A673 (cell line): ENCODE data around the gene TNPO2. TPM values are rescaled to one million over a fixed set of nuclear protein-coding genes. Genes with fewer than 3 reads are reported as not detected.

ENCODE experiments used
- BruUV-seq: library from RNA; stranded (reverse); fragments of 400-500 nt; replicated peaks from 2 replicates; lab custom pipeline; 2021; lab: Mats Ljungman, UMichigan
- CTCF ChIA-PET: fragments of 300-600 bp; sonication (Branson Sonifier 250); formaldehyde crosslinking; loops from one replicate; lab custom pipeline; 2022; ENCODE audit warnings: antibody characterized with exemption; lab: Charles Lee
- POLR2A ChIA-PET: fragments of 300-600 bp; sonication (Branson Sonifier 250); formaldehyde crosslinking; loops from one replicate; lab custom pipeline; 2022; ENCODE audit warnings: antibody characterized with exemption; ENCODE audit not compliant: low non-redundant PET; lab: Charles Lee
- DNase-seq: peaks from one replicate; pipeline ENCODE4 v3.0.0-alpha.2; 2015; ENCODE audit warnings: low spot score
- H3K27ac ChIP-seq: fragments of 200-600 bp; sonication (generic); 2 replicates; pipeline ENCODE4 v1.5.1; 2016; ENCODE audit warnings: mixed run types, low read depth, mild to moderate bottlenecking, mixed read lengths, antibody characterized with exemption, low read length; ENCODE audit not compliant: poor library complexity, severe bottlenecking
- H3K27me3 ChIP-seq: fragments of 200-600 bp; sonication (generic); replicated peaks from 2 replicates; pipeline ENCODE4 v1.6.1; 2017; ENCODE audit warnings: mixed run types, low read depth, mild to moderate bottlenecking, mixed read lengths, antibody characterized with exemption, low read length; ENCODE audit not compliant: insufficient read depth, poor library complexity
- H3K36me3 ChIP-seq: fragments of 200-600 bp; sonication (generic); 2 replicates; pipeline ENCODE4 v1.6.1; 2016; ENCODE audit warnings: mixed run types, mild to moderate bottlenecking, mixed read lengths, antibody characterized with exemption, low read length; ENCODE audit not compliant: insufficient read depth, poor library complexity, severe bottlenecking
- H3K4me1 ChIP-seq: fragments of 200-600 bp; sonication (generic); 2 replicates; pipeline ENCODE4 v1.6.1; 2017; ENCODE audit warnings: mixed run types, mild to moderate bottlenecking, mixed read lengths, antibody characterized with exemption, low read length; ENCODE audit not compliant: insufficient read depth, poor library complexity, severe bottlenecking
- H3K4me3 ChIP-seq: fragments of 200-600 bp; sonication (generic); 2 replicates; pipeline ENCODE4 v1.5.1; 2016; ENCODE audit warnings: low read depth, mixed run types, mild to moderate bottlenecking, mixed read lengths, low read length; ENCODE audit not compliant: poor library complexity, severe bottlenecking
- H3K9me3 ChIP-seq: fragments of 200-600 bp; sonication (generic); 2 replicates; pipeline ENCODE4 v1.6.1; 2016; ENCODE audit warnings: mixed run types, low read depth, mild to moderate bottlenecking, mixed read lengths, antibody characterized with exemption, low read length; ENCODE audit not compliant: poor library complexity, severe bottlenecking
- CTCF ChIP-seq: fragments of 300-800, 200-600 bp; sonication (generic); conservative IDR thresholded peaks from 2 replicates; pipeline ENCODE4 v1.5.1; 2017; ENCODE audit warnings: low read depth, mild to moderate bottlenecking, antibody characterized with exemption, low read length, moderate library complexity, mixed read lengths
- EZH2 ChIP-seq: fragments of 200-600 bp; sonication (generic); IDR thresholded peaks from 2 replicates; pipeline ENCODE4 v1.6.1; 2017; ENCODE audit warnings: borderline replicate concordance, low read depth, mild to moderate bottlenecking, mixed read lengths, antibody characterized with exemption, low read length; ENCODE audit not compliant: poor library complexity, severe bottlenecking
- intact Hi-C: fragments of 100-400 bp; cut with micrococcal nuclease; formaldehyde crosslinking; loops from one replicate; pipeline ENCODE4 v1.10.0; 2022; ENCODE audit not compliant: unreplicated experiment
- total RNA-seq: library from RNA; stranded (reverse); gene quantifications from 2 replicates; pipeline ENCODE4 v1.2.3, GENCODE V29; 2021

TNPO2 gene
- total RNA-seq, 1 experiment from 2014 or later, result 150 TPM

GRCh38 chr19:12759686-12760085, 36.0 kb upstream of the TNPO2 start:
- Histone ChIP-seq H3K27me3 (no peaks in the 10 kb centered on the region), H3K27ac (no peak overlapping the region), H3K9me3 (no peaks in the 10 kb centered on the region), H3K4me3 (no peak overlapping the region), H3K36me3 (no peaks in the 10 kb centered on the region), H3K4me1 (no peaks in the 10 kb centered on the region)
- no TSS peak for BruUV-seq
- TF ChIP-seq EZH2, result no peak
- DNase-seq, result no peak
- POLR2A ChIA-PET, result interaction anchor here (0.6 to 0.8 kb wide), 2 partner anchors 32 to 38 kb away, joined by 3 to 24 read pairs; partner anchors contain the start of gene JUNB
- intact Hi-C loops, result no loop called here
- CTCF ChIA-PET, result interaction anchor here (0.9 to 1.2 kb wide), 2 partner anchors 22 to 39 kb away, joined by 4 to 6 read pairs; partner anchors contain the start of gene GET3

DNA sequence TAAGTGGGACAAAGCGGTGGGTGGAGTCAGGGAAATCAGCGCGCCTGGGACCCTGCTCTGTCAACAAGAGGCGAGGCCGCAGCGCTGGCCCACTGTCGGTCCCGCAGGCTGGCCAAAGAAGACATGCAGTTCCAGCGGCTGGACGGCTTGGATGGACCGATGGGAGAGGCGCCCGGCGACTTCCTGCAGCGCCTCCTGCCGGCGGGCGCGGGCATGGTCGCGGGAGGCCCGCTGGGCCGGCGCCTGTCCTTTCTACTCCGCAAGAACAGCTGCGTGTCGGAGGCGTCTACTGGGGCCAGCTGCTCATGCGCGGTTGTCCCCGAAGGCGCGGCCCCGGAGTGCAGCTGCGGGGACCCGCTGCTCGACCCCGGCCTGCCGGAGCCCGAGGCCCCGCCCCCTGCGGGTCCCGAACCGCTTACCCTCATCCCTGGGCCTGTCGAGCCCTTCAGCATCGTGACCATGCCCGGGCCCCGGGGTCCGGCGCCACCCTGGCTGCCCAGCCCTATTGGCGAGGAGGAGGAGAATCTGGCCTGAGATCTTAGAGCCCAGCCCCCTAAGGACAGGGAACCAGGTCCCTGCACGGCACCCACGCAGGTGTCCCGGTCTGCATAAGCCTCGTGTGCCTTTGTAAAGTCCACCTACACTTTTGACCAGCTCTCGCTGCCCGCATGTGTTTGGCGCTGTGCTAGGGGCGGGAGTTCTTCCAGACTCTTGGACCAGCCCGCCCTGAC, 34.0 kb upstream of the TNPO2 start:
- no peaks in the 10 kb centered on the region for H3K4me1 ChIP-seq
- ChIA-PET CTCF (interaction anchor here (0.5 to 1.4 kb wide), 10 partner anchors 8 to 943 kb away, joined by 3 to 19 read pairs (median 5); partner anchors contain the start of genes GET3, PRDX2 and THSD8), POLR2A (no interaction called here)
- TF ChIP-seq EZH2, result no peak
- TF ChIP-seq CTCF, result peak; percentile 95
- no TSS peak for BruUV-seq
- no peaks in the 10 kb centered on the region for H3K9me3 ChIP-seq
- peak; percentile 83 for DNase-seq
- peak overlapping the region; percentile 36 for H3K4me3 ChIP-seq
- no peaks in the 10 kb centered on the region for H3K27me3 ChIP-seq
- intact Hi-C loops, result no loop called here
- H3K27ac ChIP-seq, result no peak overlapping the region
- no peaks in the 10 kb centered on the region for H3K36me3 ChIP-seq

GRCh38 chr19:12756150-12756883, 32.6 kb upstream of the TNPO2 start:
- Histone ChIP-seq H3K27me3 (peaks cover 8% of the 10 kb centered on the region), H3K36me3 (no peaks in the 10 kb centered on the region), H3K27ac (no peak overlapping the region), H3K4me3 (no peak overlapping the region), H3K4me1 (no peaks in the 10 kb centered on the region), H3K9me3 (no peaks in the 10 kb centered on the region)
- BruUV-seq, result no TSS peak
- ChIA-PET POLR2A (no interaction called here), CTCF (interaction anchor here (1.5 kb wide), 1 partner anchor 10 kb away, joined by 3 read pairs; no protein-coding TSS in a partner anchor)
- intact Hi-C loops, result no loop called here
- TF ChIP-seq EZH2 (no peak), CTCF (no peak)
- no peak for DNase-seq
